ENCODE results near the gene CPNE5.
"Not testable (repeated sequence)": the region's sequence is repeated elsewhere in the genome, so short reads cannot be mapped to it uniquely, and the experiment has no call there.

The CPNE5 gene

DNA sequence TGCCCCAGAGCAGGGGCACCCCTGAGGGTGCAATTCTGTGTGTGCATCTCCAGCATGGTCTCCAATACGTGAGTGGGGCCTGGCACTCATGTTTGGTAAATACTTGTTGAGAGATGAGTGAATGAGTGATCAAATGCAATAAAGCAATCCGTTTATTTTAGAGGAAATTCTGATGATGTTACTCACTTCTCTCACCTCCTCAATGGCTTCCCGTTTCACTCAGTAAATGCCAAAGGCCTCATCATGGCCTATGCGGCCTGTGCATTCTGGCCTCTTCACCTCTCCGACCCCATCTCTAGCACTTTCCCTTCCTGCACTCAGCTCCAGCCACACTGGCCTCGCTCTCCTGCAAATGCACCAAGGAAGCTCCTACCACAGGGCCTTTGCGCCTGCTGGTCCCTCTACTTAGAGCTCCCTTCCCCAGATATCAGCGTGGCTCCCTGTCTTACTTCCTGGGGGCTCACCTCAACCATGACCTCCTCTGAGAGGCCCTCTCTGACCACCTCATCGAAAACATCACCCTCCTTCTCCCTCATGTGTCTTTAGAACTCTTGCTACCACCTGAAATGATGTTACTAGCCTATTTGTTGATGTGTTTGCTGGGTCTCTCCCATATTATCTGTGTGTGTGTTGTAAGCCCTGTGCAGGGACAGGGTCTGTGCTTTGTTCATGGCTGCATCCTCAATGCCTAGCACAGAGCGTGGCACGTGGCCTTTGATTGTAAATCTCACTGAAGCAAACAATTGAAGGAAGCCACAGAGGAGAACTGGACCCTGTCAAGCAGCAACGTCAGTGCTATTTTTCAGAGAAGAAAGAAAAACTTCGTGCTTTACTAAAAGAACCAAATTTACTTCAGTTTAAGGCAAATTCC, 99.1 kb downstream of the CPNE5 start:
- no peak for FAIRE-seq

DNA sequence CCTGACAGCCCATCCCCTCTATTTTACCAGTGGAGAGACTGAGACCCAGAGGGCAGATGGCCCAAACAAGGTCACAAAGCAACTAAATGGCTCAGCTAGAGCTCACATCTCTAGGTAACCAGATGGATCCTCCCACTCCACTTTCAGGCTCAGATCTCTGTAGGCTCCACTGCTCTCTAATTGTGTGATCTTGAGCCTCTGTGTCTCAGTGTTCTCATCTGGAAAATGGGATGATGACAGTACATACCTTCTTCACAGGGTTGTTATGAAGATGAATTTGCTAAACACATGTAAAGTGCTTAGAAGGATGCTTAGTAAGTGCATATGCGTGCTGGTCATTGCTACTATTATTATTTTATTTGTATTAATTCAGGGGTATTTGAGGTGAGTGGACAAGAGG, 101.1 kb downstream of the CPNE5 start:
- FAIRE-seq: no peak

DNA sequence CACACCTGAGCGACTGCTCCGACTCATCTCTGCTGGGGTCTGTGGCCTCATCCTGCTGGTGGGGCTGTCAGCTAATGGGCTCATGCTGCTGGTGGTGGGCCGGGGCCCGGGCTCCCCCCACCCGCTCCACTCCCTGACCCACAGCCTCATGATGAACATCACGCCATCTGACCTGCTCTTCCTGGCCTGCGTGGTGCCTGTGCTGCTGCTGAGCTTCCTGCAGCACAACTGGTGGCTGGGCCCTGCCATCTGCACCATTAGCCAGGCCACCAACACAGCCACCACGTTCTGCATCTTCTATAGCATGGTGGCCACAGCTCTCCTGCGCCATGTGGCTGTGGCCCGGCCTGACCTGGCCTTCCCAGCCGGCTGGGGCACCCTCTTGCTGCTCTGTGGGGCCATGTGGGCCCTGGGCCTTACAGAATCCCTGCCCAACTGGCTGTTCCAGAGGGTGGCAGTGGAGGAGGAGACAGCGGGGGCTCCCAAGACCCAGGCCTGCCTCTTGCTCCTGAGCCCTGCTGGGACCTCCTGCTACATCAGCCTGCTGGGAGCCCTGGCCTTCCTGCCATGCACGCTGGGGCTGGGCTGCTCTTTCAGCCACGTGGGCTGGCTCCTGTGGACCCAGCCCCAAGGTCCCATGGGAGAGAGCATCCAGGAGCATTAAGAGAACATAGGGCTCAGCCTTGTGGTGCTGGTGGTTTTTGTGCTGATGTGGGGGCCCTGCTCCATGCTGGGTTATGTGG, 102.0 kb downstream of the CPNE5 start:
- no peak for FAIRE-seq

DNA sequence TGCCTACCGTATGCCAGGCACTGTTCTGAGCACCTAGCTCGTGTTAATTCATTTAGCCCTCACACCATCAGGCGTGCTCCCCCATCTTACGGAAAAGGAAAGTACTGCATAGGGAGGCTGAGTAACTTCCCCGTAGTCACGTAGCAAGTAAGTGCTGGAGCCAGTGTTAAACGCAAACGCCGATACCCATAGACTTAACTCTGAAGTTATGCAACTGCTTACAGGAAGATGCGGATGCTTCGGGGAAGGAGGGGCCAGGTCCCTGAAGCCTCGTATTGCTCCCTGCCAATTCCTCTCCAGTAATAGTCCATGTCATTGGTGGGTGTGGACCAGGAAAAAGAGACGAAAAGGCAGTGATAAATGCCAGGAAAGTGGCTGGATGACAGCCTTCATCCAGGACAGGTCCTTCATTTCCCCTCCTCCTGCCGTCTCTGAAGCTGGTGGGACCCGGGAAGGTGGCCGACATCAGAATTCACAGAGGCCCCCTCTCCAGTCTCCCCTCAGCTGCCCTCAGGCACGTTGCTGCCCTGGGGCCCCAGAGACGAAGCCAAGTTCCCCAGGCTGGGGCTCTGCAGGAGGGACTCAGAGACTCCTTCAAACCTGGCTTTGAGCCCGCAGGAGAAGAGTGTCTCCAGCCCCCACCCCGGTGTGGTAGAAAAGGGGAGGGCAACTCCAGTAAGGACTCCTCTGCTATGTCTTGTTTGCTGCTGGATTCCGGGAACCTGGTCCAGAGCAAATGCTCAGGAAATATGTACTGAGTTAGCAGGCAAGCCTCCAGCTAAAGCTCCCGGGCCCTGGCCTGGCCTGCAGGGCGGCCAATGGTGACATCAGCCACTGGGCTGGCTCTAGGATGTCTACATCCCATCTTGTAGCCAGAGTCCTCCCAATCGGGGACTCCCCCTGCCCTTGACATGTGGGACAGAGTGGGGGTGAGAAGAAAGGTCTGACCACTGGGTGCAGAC, 103.9 kb downstream of the CPNE5 start:
- FAIRE-seq: no peak

DNA sequence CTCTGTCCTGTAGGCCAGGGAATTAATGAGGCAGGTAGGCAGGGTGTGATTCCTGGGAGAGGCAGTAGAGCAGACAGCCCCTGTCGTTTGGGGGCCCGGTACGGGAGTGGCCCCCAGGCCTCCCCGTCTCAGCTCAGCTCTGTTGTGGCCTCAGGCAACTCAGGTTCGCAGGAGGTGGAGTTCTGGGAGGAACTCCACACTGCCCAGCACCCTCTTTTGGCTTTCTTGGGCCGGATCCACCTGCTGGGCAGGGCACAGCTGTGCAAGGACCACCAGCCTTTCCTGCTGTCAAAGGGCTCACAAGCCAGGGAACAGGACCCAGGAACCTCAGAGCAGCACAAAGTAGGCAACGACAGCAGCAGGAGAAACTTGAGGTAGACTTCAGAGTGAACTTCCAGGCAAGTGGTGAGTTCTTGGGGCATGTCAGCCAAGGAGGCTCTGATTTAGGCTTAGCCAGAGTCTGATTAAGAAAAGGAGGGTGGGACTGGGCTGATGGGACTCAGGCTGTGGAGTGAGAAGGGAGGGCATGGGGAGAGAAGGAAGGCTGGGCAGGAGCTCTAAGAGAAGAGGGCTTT, 104.7 kb downstream of the CPNE5 start:
- no peak for FAIRE-seq

DNA sequence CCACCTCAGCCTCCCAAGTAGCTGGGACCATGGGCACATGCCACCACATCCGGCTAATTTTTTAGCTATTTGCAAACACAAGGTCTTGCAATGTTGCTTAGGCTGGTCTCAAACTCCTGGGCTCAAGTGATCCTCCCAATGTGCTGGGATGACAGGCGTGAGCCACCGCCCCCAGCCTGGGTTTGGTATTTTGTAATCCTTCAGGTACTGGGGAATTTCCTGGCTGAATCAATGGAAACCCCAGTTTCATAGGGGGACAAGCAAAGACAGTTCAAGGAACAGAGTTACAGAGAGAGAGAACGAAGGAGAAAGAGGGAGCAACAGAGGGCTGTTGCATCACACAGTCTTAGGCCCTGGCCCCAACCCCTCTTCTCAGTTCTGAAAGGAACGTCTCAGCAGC, 105.9 kb downstream of the CPNE5 start:
- FAIRE-seq: no peak

DNA sequence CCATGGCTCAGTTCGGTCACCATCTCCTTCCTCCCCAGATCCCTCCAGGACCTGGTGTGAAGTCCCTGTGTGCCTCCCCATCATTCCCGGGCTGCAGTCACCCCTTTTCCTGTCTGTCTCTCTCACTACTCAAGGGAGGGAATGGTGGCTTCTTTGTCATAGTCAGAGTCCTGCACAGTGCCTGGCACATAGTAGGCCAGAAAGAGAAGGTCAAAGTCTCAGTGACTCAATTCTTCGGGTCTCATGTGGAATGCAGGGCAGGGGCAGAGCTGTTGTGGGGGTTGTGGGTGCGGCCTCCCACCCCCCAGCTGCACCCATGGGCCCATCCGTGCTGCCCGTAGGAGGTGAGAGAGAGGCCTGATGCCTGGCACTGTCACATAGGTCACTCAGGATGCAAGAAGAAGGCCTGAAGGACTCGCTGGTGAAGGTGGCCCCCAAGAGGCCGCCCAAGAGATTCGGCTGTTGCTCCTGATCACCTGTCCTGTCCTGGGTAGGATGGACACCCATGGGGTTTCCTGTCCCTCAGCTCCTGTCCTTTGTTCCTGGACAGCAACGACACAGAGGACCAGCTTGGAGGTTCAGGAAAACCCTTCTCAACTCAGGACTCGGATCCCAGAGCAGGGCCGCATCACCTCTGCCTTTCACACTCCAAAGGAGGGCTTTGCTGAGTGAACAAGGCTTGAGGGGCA, 107.5 kb downstream of the CPNE5 start:
- FAIRE-seq: no peak

DNA sequence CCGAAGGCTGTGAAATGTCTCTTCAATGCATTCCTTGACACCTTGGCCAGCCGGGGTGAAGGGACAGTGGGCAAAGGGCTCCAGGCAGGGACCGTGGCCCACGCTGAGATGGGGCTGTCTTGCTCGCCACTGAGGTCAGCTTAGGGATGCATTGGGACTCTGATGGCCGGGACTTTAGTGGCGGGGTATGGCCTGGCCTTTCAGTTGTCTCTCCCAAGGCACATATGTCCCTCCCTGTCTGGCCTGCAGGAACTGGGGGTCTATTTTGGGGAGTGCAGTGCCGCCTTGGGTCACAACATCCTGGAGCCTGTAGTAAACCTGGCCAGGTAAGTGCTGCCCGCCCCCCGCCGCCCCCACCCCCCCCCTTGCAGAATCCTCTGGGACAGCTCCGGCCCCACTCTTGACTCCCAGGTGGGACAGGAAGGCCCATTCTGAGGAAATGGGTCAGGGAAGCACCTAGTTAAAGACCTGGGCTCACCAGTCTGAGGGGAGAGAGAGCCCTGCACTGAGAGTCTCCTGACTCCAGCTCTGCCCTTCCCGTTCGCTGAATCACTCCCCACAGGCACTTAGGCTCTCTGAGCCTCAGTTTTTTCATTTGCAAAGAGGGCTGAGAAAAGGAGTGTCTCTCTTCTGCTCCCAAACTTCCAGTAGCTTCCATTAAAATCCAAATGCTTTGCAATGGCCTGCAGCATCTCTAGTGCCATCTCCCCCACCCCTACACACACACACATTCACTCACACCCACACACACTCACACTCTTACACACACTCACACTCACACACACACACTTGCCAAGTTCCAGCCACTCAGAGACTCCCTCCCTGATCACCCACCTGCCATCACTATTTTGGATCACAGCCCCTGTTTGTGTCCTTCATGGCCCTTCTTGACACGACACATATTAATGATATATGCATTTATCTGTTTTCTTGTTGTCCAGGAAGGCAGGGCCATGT, 108.5 kb downstream of the CPNE5 start:
- no peak for FAIRE-seq

DNA sequence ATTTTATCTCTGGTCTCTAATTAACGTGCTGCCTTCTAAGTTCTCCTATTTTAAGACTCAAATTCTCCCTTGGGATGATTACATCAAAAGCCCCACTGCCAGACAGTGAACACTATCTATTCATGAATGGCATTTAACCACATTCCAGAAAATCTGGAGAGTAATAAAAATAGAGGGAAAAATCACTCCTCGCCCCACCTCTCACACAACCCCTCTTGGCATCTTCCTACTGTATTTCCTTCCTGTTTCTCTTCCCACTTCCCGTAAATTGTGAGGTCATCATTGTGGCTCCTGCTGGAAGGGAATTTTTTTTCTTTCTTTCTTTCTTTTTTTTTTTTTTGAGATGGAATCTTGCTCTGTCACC, 110.1 kb downstream of the CPNE5 start:
- no peak for FAIRE-seq

DNA sequence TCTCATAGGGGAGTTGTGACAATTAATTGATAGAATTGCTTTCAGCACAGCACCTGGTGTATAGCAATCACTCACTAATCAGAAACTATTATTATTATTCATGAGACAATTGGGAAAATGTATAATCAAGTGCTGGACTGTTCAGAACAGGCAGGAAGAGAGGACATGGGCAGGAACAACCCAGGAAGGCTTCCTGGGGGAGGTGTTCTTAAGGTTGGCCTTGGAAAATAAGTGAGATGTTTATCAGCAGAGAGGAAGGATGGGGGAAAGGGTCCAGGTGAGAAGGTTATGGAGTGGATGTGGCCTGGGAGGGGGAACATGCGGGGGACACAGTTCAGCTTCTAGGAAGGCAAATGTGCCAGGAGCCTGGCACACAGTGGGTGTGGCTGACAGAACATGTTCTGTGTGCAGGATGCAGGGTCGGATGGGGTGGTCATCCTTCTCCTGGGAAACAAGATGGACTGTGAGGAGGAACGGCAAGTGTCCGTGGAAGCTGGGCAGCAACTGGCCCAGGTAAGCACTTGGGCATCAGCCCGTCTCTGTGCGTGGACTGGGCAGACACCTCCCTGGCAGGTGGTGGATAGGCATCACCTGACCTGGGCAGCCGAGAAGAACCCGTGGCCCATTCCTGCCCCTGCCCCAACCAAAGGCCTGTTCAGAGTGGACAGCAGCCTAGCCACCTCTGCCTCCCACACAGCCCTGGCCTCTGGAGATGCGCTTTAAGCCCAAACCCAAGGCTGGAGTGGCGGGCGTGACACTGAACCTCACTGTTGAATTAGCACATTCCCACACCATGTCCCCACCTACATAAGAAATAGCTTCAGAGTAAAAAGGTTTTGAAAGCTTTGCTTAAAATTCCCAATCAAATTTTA, 110.7 kb downstream of the CPNE5 start:
- no peak for FAIRE-seq

DNA sequence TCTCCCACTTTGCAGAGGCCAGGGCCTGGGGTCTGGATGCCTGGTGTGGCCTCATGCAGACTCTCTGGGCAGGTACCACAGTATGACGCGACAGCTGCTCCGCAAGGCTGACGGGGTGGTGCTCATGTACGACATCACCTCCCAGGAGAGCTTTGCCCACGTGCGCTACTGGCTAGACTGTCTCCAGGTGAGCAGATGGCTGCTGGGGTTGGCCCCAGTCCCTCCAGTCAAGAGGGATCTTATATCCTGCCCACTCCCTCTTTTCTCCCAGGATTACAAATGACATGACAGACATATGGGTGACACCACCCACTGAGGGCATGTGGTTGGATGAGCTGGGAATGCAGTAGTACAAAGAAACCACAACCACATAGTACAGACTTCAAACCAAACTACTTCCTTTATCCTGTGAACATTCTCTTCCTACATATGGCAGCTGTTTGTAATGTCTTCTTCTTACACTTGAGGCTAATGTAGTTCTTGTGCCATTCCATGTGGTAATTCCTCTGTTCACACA, 111.7 kb downstream of the CPNE5 start:
- FAIRE-seq: no peak

DNA sequence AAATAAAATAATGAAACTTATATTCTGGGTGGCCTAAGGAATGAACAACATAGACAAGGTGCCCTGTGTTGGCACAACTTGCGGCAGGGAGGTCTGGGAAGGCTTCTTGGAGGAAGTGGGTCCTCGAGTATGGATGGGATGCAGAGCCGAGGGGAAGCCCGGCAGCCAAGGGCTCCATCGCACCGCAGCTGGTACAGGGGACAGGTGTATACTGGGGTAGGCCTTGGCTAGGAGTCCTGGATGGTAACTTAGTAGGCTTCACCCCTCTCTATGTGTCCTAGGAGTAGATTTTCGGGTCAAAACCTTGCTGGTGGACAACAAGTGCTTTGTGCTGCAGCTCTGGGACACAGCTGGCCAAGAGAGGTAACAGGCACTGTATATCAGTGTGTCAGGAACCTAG, 113.7 kb downstream of the CPNE5 start:
- no peak for FAIRE-seq

DNA sequence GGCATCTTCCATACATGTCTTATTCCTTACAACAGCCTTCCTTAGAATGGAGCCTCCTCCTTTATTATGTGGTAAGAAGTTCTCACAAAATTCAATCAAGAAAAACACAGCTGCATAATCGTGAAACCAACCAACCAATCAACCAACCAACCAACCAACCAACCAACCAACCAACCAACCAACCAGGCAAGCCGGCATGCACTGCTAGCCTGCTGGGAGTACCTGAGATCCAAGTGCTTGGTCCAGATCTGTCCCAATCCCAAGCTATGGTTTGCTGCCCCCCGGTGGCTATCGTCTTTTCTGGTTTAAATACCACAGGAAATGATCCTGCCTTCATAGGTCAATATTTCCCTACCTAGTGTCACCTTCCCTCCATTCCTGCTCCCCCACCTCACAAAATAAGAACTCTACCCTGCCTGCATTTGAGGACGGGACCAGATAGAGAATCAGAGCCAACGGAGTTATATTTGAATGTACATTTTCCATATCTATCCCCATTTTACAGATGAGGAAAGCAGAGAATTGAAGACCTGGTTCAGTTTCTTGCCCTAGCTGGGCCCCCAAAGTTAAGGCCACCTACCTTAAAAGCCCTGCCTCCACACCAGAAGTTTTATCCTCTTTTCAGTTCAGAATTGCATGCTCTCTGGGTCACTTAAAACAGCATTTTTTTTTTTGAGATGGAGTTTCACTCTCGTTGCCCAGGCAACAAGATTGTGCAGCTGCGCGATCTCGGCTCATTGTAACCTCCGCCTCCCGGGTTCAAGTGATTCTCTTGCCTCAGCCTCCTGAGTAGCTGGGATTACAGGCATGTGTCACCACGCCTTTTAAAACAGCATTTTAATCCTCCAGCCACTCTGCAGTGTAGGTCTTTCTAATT, 114.5 kb downstream of the CPNE5 start:
- FAIRE-seq: no peak

DNA sequence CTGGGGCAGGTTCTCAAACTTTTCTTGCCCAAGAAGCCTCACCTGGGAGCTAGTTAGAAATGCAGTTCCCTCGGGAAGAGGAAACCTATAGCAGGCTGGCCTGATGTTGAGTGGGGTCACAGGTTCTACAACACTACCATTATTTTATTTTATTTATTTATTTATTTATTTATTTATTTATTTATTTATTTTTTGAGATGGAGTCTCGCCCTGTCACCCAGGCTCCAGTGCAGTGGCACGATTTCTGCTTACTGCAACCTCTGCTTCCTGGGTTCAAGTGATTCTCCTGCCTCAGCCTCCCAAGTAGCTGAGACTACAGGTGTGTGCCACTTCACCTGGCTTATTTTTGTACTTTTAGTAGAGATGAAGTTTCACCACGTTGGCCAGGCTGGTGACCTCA, 115.3 kb downstream of the CPNE5 start:
- FAIRE-seq: not testable (repeated sequence)

DNA sequence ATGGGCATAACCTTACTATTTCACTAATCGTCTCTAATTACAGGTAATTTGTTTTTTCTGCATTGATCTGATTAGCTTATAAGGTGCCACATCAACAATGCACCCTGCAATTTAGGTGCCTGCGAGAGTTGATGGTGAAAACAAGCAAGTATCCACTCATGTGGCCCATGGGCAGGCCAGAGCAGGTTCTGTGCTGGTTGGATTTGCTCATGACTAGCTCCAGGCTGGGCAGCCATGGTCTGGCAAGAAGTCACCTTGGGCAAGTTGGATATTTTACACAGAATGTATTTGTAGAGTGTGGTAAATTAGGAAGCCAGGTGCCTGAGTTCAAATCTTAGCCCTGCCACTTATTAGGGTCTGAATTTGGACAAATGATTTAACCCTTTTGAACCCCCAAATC, 116.4 kb downstream of the CPNE5 start:
- FAIRE-seq: no peak

DNA sequence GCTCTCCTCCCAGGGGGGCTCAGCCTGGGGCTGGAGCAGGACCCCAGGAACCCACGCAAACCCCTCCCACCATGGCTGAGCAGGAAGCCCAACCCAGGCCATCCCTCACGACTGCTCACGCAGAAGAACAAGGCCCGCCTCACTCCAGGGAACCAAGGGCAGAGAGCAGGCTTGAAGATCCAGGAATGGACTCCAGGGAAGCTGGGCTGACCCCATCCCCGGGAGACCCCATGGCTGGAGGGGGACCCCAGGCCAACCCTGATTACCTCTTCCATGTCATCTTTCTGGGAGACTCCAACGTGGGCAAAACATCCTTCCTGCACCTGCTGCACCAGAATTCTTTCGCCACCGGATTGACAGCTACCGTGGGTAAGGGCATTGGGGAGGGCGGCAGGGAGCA, 116.9 kb downstream of the CPNE5 start:
- no peak for FAIRE-seq

DNA sequence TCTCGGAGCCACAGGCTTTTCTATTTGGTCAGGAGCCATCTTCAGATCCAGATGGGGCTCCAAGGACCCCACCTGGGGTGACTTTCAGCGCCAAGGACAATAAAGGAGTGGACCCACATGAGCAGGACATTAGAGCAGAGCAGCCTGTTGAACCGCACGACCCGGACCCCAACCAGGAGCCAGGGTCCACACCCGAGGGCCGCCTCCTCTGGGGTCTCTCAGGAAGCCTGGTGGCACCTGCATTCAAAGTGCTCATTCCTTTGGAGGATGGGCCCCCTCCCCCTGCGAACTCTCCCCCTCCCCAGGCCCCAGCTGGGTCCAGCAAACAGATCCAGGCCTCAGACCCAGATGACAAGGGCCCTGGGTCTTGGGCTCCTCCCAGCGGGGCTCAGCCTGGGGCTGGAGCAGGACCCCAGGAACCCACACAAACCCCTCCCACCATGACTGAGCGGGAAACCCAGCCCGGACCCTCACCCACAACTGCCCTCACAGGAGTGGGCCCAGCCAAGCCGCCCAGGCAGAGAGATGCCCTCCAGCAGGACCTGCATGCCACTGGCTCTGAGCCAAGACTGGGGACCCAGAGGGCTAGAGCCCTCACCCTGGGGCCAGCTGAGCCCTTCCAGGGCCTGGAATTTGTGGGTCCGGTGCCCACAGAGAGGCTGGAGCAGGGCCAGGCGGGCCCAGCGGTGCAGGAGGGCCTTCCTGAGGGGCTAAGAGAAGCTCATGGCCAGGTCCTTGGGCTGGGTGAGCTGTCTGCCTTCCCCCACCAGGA, 117.7 kb downstream of the CPNE5 start:
- FAIRE-seq: no peak

Data from colon (tissue), 2 donors.